Neuronal stem cell (in vitro differentiated cells): ENCODE measurements around the gene CYTH2.

Experiments
- DNase-seq: peaks from one replicate; pipeline ENCODE4 v3.0.0-alpha.2; 2013; ENCODE audit warnings: low spot score
- H2AFZ ChIP-seq: one replicate; pipeline ENCODE4 v1.6.1; 2013; ENCODE audit warnings: mild to moderate bottlenecking, low read length, inconsistent platforms
- H2AK5ac ChIP-seq: 2 replicates; pipeline ENCODE4 v1.6.1; 2013; ENCODE audit warnings: low read depth, mild to moderate bottlenecking, inconsistent platforms, low read length, moderate library complexity, mixed read lengths
- H2BK120ac ChIP-seq: 2 replicates; pipeline ENCODE4 v1.6.1; 2013; ENCODE audit warnings: low read depth, mild to moderate bottlenecking, inconsistent platforms, low read length, moderate library complexity, mixed read lengths
- H2BK12ac ChIP-seq: one replicate; pipeline ENCODE4 v1.6.1; 2013; ENCODE audit warnings: low read length, inconsistent platforms
- H2BK15ac ChIP-seq: 2 replicates; pipeline ENCODE4 v1.6.1; 2013; ENCODE audit warnings: mild to moderate bottlenecking, low read length, inconsistent platforms, mixed read lengths
- H2BK5ac ChIP-seq: one replicate; pipeline ENCODE4 v1.6.1; 2013; ENCODE audit warnings: inconsistent platforms, mild to moderate bottlenecking, low read length, moderate library complexity
- H3K14ac ChIP-seq: one replicate; pipeline ENCODE4 v1.6.1; 2013; ENCODE audit warnings: low read length, inconsistent platforms
- H3K18ac ChIP-seq: 2 replicates; pipeline ENCODE4 v1.6.1; 2013; ENCODE audit warnings: low read length, inconsistent platforms
- H3K23ac ChIP-seq: 2 replicates; pipeline ENCODE4 v1.6.1; 2013; ENCODE audit warnings: low read depth, mild to moderate bottlenecking, mixed read lengths, low read length, inconsistent platforms; ENCODE audit not compliant: poor library complexity
- H3K27ac ChIP-seq: replicated peaks from 3 replicates; pipeline ENCODE4 v1.5.1; 2013; ENCODE audit warnings: low read length, inconsistent platforms
- H3K27me3 ChIP-seq, 3 experiments: 2 replicates each; pipeline ENCODE4 v1.6.1; 2013; ENCODE audit warnings: low read length in 3 of 3, mild to moderate bottlenecking in 2 of 3, inconsistent platforms in 1 of 3, low read depth in 1 of 3, mixed read lengths in 1 of 3, moderate library complexity in 1 of 3; ENCODE audit not compliant: control insufficient read depth in 3 of 3, insufficient read depth in 3 of 3
- H3K36me3 ChIP-seq, 2 donors: replicated peaks in 1 of 2; 2 replicates each; pipeline ENCODE4 v1.6.1; 2013; ENCODE audit warnings: low read length in 2 of 2; ENCODE audit not compliant: control insufficient read depth in 2 of 2, insufficient read depth in 2 of 2
- H3K4ac ChIP-seq: 2 replicates; pipeline ENCODE4 v1.6.1; 2013; ENCODE audit warnings: inconsistent platforms, mild to moderate bottlenecking, low read length, moderate library complexity
- H3K4me1 ChIP-seq, 2 donors: 1 replicate in 1 of 2; 2 replicates in 1 of 2; pipeline ENCODE4 v1.6.1; 2013; ENCODE audit warnings: low read length in 2 of 2, low read depth in 1 of 2; ENCODE audit not compliant: control insufficient read depth in 2 of 2, insufficient read depth in 1 of 2
- H3K4me2 ChIP-seq: one replicate; pipeline ENCODE4 v1.6.1; 2013; ENCODE audit warnings: mild to moderate bottlenecking, low read length, inconsistent platforms; ENCODE audit not compliant: insufficient read depth, poor library complexity, severe bottlenecking
- H3K4me3 ChIP-seq, 2 donors: 2 replicates each; pipeline ENCODE4 v1.5.1; 2013; ENCODE audit warnings: low read length in 2 of 2, mild to moderate bottlenecking in 2 of 2, inconsistent platforms in 1 of 2, moderate library complexity in 1 of 2
- H3K79me1 ChIP-seq: one replicate; pipeline ENCODE4 v1.6.1; 2013; ENCODE audit warnings: low read depth, mild to moderate bottlenecking, inconsistent platforms, low read length, moderate library complexity
- H3K9ac ChIP-seq: one replicate; pipeline ENCODE4 v1.6.1; 2013; ENCODE audit warnings: mild to moderate bottlenecking, low read depth, low read length, inconsistent platforms; ENCODE audit not compliant: poor library complexity
- H3K9me3 ChIP-seq, 2 donors: replicated peaks in 1 of 2; 2 replicates each; pipeline versions ENCODE3 to v1.6.1; 2013; ENCODE audit warnings: low read length in 2 of 2, mild to moderate bottlenecking in 2 of 2, inconsistent platforms in 1 of 2, low read depth in 1 of 2, mixed read lengths in 1 of 2, moderate library complexity in 1 of 2; ENCODE audit not compliant: control insufficient read depth in 2 of 2, insufficient read depth in 1 of 2
- H4K8ac ChIP-seq: one replicate; pipeline ENCODE4 v1.6.1; 2013; ENCODE audit warnings: low read depth, mild to moderate bottlenecking, inconsistent platforms, low read length, moderate library complexity
- H4K91ac ChIP-seq: one replicate; pipeline ENCODE4 v1.6.1; 2013; ENCODE audit warnings: low read length, low read depth, mild to moderate bottlenecking, inconsistent platforms; ENCODE audit not compliant: poor library complexity
- WGBS, 2 donors: extraction: QIAGEN DNeasy Blood & Tissue Kit; methylation state at CpG; one replicate each; pipeline ENCODE4 v1.1.7; 2013; ENCODE audit warnings: missing lambda C conversion rate in 2 of 2, mixed read lengths in 1 of 2; ENCODE audit not compliant: insufficient read length in 2 of 2, insufficient replicate concordance in 1 of 2; ENCODE audit errors: extremely low coverage in 2 of 2; 5-methylcytosine and 5-hydroxymethylcytosine counted together

Gene CYTH2

DNA sequence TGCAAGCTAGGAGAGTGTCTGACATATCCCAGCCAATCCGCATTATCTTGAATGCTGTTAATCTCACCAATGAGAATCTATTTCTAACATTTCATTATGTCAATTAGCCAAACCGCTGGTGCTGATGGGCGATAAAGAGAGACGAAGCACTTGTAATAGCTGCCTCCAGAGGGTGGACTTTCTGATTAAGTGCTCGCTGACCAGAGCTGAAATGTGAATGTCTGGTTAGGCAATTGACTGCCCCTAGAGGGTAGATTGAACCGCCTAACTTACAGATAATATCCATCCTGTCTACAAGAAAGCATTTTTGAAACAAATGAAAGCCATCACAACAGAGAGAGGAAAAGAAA, 23.9 kb upstream of the CYTH2 start:
- no peak overlapping the region for H3K4ac ChIP-seq
- no peak overlapping the region for H2BK12ac ChIP-seq
- peaks cover 9 to 10% of the 10 kb centered on the region in 2 donors for H3K4me1 ChIP-seq
- peaks cover 13% of the 10 kb centered on the region for H3K79me1 ChIP-seq
- no peak overlapping the region for H3K9ac ChIP-seq
- peak overlapping the region; percentile 89 for H3K27ac ChIP-seq
- peak overlapping the region; percentile 56 for H3K4me2 ChIP-seq
- H2BK120ac ChIP-seq, result no peak overlapping the region
- no peak overlapping the region for H2BK15ac ChIP-seq
- H3K9me3 ChIP-seq, result peaks cover 0 to 3% of the 10 kb centered on the region in 2 donors
- H2AK5ac ChIP-seq, result no peak overlapping the region
- no peak overlapping the region for H4K91ac ChIP-seq
- H2AFZ ChIP-seq, result peak overlapping the region; percentile 79
- no peak overlapping the region for H3K14ac ChIP-seq
- no peak overlapping the region for H2BK5ac ChIP-seq
- H3K18ac ChIP-seq, result no peak overlapping the region
- WGBS, 2 donors, result no CpG with 5 or more reads among the region's 6 CpGs
- H3K4me3 ChIP-seq, result peak overlapping the region; percentile 93 to 95
- H3K23ac ChIP-seq, result no peak overlapping the region
- H3K36me3 ChIP-seq, result peaks cover 14 to 34% of the 10 kb centered on the region in 2 donors
- no peaks in the 10 kb centered on the region for H3K27me3 ChIP-seq
- H4K8ac ChIP-seq, result no peak overlapping the region
- DNase-seq, result no peak

GRCh38 chr19:48445606-48446481, 23.3 kb upstream of the CYTH2 start, which contains the start of gene GRWD1:
GRWD1 (plus strand) TSS chr19:48445983; CDS start chr19:48446006, 23 bp downstream.
- Histone ChIP-seq H3K27ac (peak within 1 kb of the TSS; percentile 89), H3K23ac (no peak within 1 kb of the TSS), H3K36me3 (peaks cover 19 to 40% of the 10 kb centered on the region in 2 donors), H2BK5ac (peak within 1 kb of the TSS; percentile 55), H3K9ac (no peak within 1 kb of the TSS), H3K4me1 (peaks cover 9 to 10% of the 10 kb centered on the region in 2 donors), H3K4me3 (peak within 1 kb of the TSS; percentile 93 to 95), H2BK120ac (no peak within 1 kb of the TSS), H3K9me3 (peaks cover 0 to 3% of the 10 kb centered on the region in 2 donors), H3K79me1 (peaks cover 13% of the 10 kb centered on the region), H3K14ac (no peak within 1 kb of the TSS), H2AK5ac (no peak within 1 kb of the TSS), H4K91ac (no peak within 1 kb of the TSS), H2AFZ (peak within 1 kb of the TSS; percentile 79), H3K4me2 (peak within 1 kb of the TSS; percentile 98), H3K18ac (peak within 1 kb of the TSS; percentile 31), H4K8ac (no peak within 1 kb of the TSS), H2BK15ac (no peak within 1 kb of the TSS), H3K27me3 (no peaks in the 10 kb centered on the region), H2BK12ac (no peak within 1 kb of the TSS), H3K4ac (no peak within 1 kb of the TSS)
- WGBS, 2 donors, result no CpG with 5 or more reads among the region's 61 CpGs
- peak; percentile 93 for DNase-seq

DNA sequence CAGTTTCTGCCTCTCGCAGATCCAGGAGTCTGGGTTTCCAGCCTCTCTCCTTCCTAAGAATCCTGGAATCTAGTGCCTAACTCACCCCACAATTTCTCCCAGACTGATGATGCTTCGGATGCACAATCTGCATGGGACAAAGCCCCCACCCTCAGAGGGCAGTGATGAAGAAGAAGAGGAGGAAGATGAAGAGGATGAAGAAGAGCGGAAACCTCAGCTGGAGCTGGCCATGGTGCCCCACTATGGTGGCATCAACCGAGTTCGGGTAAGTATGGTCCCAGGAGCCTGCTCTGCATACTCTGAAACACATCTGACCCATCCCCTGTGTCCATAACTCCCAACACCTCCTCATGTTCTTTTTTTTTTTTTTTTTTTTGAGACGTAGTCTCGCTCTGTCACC, 22.6 kb upstream of the CYTH2 start:
- Histone ChIP-seq H2BK120ac (no peak overlapping the region), H3K4ac (no peak overlapping the region), H3K9ac (no peak overlapping the region), H2BK12ac (no peak overlapping the region), H3K9me3 (peaks cover 0 to 3% of the 10 kb centered on the region in 2 donors), H2AFZ (peak overlapping the region; percentile 79), H2BK15ac (no peak overlapping the region), H3K27ac (no peak overlapping the region), H3K14ac (no peak overlapping the region), H3K23ac (no peak overlapping the region), H3K27me3 (no peaks in the 10 kb centered on the region), H3K79me1 (peaks cover 10% of the 10 kb centered on the region), H3K4me2 (peak overlapping the region; percentile 98), H2AK5ac (no peak overlapping the region), H4K8ac (no peak overlapping the region), H3K18ac (no peak overlapping the region), H3K4me3 (peak overlapping the region; percentile 93 to 95), H3K4me1 (peaks cover 9 to 10% of the 10 kb centered on the region in 2 donors), H4K91ac (no peak overlapping the region), H2BK5ac (peak overlapping the region; percentile 55), H3K36me3 (peaks cover 26 to 48% of the 10 kb centered on the region in 2 donors)
- DNase-seq, result no peak
- no CpG with 5 or more reads among the region's 7 CpGs for WGBS, 2 donors

GRCh38 chr19:48448563-48448962, 20.6 kb upstream of the CYTH2 start:
- no peak overlapping the region for H3K9ac ChIP-seq
- no peak overlapping the region for H2BK15ac ChIP-seq
- no CpG with 5 or more reads among the region's 4 CpGs for WGBS, 2 donors
- H4K91ac ChIP-seq, result no peak overlapping the region
- H2BK5ac ChIP-seq, result no peak overlapping the region
- H3K27me3 ChIP-seq, result no peaks in the 10 kb centered on the region
- no peak for DNase-seq
- H2AK5ac ChIP-seq, result no peak overlapping the region
- H3K4me3 ChIP-seq, result no peak overlapping the region
- H3K18ac ChIP-seq, result no peak overlapping the region
- no peak overlapping the region for H2AFZ ChIP-seq
- H3K79me1 ChIP-seq, result peaks cover 4% of the 10 kb centered on the region
- H3K4me1 ChIP-seq, result peaks cover 9 to 10% of the 10 kb centered on the region in 2 donors
- H3K9me3 ChIP-seq, result peaks cover 0 to 3% of the 10 kb centered on the region in 2 donors
- no peak overlapping the region for H3K4ac ChIP-seq
- no peak overlapping the region for H2BK120ac ChIP-seq
- no peak overlapping the region for H3K4me2 ChIP-seq
- no peak overlapping the region for H3K23ac ChIP-seq
- no peak overlapping the region for H4K8ac ChIP-seq
- H2BK12ac ChIP-seq, result no peak overlapping the region
- H3K14ac ChIP-seq, result no peak overlapping the region
- peaks cover 40 to 65% of the 10 kb centered on the region in 2 donors for H3K36me3 ChIP-seq
- H3K27ac ChIP-seq, result no peak overlapping the region
